ENCODE measurements around the gene MDC1.

- TF ChIP-seq CTCF (IDR thresholded peaks at IDR 0.05 in 8 of 11, conservative IDR thresholded peaks at IDR 0.05 in 3 of 11): no peak
- TF ChIP-seq POLR2A (IDR thresholded peaks at IDR 0.05): no peak
Observed at GRCh38 chr6:30657454-30657853, 59.6 kb downstream of the MDC1 start.

Data from spleen (tissue), 7 donors.